ENCODE measurements around the gene OTOP1. TPM values are rescaled to one million over a fixed set of nuclear protein-coding genes. Genes with fewer than 3 reads are reported as not detected.

OTOP1 gene
- total and polyA plus RNA-seq, 10 of the 15 experiments (the other 5 are each of a cell fraction or from before 2014, with no cell fraction given) = not detected

- Histone ChIP-seq H3K27me3 (replicated peaks in 1 of 2; ENCODE audit: control insufficient read depth in 2 of 2, insufficient read depth in 2 of 2, low read length in 1 of 2) (no peaks in the 10 kb centered on the region), H3K36me3 (ENCODE audit: control insufficient read depth in 2 of 2, insufficient read depth in 2 of 2, low read length in 1 of 2) (peaks cover 9 to 29% of the 10 kb centered on the region in 2 experiments; a peak in 3 of 4 replicates), H3K4me1 (ENCODE audit: control insufficient read depth, insufficient read depth, low read length) (no peaks in the 10 kb centered on the region), H2AFZ (ENCODE audit: control insufficient read depth, low read depth, low read length) (no peak overlapping the region), H3K79me2 (ENCODE audit: control insufficient read depth, insufficient read depth, low read length) (no peaks in the 10 kb centered on the region), H3K4me2 (ENCODE audit: control insufficient read depth, insufficient read depth) (no peak overlapping the region), H3K4me3 (no peak overlapping the region), H3K9ac (ENCODE audit: control insufficient read depth, insufficient read depth, low read length) (no peak overlapping the region), H4K20me1 (ENCODE audit: control insufficient read depth, insufficient read depth) (no peaks in the 10 kb centered on the region), H3K27ac (ENCODE audit: control insufficient read depth, insufficient read depth) (no peak overlapping the region), H3K9me3 (replicated peaks; ENCODE audit: control insufficient read depth, insufficient read depth, low read length) (no peaks in the 10 kb centered on the region)
- intact Hi-C loops (cut with micrococcal nuclease; ENCODE audit: unreplicated experiment) = no loop called here
- ATAC-seq = no peak
- BruUV-seq (replicated peaks) = no TSS peak
- TF ChIP-seq SPI1 (IDR thresholded peaks at IDR 0.05; ENCODE audit: borderline replicate concordance, insufficient read depth, low read depth, low read length) (no peak), MXI1 (IDR thresholded peaks at IDR 0.05; ENCODE audit: low read depth, low read length) (no peak), PAX8 (IDR thresholded peaks at IDR 0.05) (no peak), RB1 (IDR thresholded peaks at IDR 0.05; ENCODE audit: borderline replicate concordance) (no peak), CBFB (IDR thresholded peaks at IDR 0.05; ENCODE audit: low read depth) (no peak), FOXM1 (IDR thresholded peaks at IDR 0.05; ENCODE audit: low read depth, low read length) (no peak), ZNF217 (IDR thresholded peaks at IDR 0.05) (no peak), SIN3A (IDR thresholded peaks at IDR 0.05; ENCODE audit: low read depth, low read length) (no peak), ZBTB33 (IDR thresholded peaks at IDR 0.05) (no peak), ZBTB40 (IDR thresholded peaks at IDR 0.05; ENCODE audit: borderline replicate concordance) (no peak), KLF5 (IDR thresholded peaks at IDR 0.05; ENCODE audit: partially characterized antibody) (no peak)
- TF ChIP-seq, protein P1, sequence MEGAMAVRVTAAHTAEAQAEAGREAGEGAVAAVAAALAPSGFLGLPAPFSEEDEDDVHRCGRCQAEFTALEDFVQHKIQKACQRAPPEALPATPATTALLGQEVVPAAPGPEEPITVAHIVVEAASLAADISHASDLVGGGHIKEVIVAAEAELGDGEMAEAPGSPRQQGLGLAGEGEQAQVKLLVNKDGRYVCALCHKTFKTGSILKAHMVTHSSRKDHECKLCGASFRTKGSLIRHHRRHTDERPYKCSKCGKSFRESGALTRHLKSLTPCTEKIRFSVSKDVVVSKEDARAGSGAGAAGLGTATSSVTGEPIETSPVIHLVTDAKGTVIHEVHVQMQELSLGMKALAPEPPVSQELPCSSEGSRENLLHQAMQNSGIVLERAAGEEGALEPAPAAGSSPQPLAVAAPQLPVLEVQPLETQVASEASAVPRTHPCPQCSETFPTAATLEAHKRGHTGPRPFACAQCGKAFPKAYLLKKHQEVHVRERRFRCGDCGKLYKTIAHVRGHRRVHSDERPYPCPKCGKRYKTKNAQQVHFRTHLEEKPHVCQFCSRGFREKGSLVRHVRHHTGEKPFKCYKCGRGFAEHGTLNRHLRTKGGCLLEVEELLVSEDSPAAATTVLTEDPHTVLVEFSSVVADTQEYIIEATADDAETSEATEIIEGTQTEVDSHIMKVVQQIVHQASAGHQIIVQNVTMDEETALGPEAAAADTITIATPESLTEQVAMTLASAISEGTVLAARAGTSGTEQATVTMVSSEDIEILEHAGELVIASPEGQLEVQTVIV (IDR thresholded peaks at IDR 0.05; ENCODE audit: borderline replicate concordance, partially characterized antibody) = no peak
- in situ Hi-C loops (cut with MboI) = no loop called here
- CTCF ChIA-PET = no interaction called here
- WGBS (ENCODE audit: insufficient coverage, insufficient replicate concordance, low lambda C conversion rate, missing lambda C conversion rate) = 72% methylated on average over 4 of the region's 4 CpGs
- RAD21 ChIA-PET (ENCODE audit: unreplicated experiment) = no interaction called here
- POLR2A ChIA-PET = no interaction called here
- SMC1A ChIA-PET (ENCODE audit: uncharacterized antibody, unreplicated experiment) = no interaction called here
- no peak for DNase-seq (ENCODE audit: low read depth, low spot score)
- FAIRE-seq = no peak
Measured at GRCh38 chr4:4270529-4270928, 43.8 kb upstream of the OTOP1 start.
